LNCAP (cell line): ENCODE results near the gene CUEDC1.

ENCODE experiments used
- TF ChIP-seq, protein P1 (sequence below): fragments of 450-650 bp; IDR thresholded peaks from 2 replicates; pipeline ENCODE4 v1.5.1; 2017; ENCODE audit warnings: mild to moderate bottlenecking

The CUEDC1 gene

DNA sequence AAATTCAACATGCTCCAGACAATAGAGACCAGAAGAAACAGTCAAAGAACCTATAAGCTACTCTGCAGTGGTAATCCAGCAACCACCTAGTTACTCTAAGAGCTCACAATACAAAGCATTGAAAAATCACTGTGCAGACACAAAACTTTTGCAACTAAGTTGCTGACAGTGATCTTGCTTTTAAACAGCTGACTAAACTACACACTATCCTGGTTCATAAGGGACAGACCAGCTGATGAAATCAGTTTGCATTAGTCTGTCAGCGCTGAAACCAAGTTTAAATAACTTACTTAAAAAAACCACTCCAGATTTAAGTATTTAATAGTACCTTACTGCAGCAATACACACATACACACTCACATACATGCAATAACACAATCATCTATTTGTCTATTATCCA is 28.2 kb upstream of the CUEDC1 start:
- TF ChIP-seq, protein P1, sequence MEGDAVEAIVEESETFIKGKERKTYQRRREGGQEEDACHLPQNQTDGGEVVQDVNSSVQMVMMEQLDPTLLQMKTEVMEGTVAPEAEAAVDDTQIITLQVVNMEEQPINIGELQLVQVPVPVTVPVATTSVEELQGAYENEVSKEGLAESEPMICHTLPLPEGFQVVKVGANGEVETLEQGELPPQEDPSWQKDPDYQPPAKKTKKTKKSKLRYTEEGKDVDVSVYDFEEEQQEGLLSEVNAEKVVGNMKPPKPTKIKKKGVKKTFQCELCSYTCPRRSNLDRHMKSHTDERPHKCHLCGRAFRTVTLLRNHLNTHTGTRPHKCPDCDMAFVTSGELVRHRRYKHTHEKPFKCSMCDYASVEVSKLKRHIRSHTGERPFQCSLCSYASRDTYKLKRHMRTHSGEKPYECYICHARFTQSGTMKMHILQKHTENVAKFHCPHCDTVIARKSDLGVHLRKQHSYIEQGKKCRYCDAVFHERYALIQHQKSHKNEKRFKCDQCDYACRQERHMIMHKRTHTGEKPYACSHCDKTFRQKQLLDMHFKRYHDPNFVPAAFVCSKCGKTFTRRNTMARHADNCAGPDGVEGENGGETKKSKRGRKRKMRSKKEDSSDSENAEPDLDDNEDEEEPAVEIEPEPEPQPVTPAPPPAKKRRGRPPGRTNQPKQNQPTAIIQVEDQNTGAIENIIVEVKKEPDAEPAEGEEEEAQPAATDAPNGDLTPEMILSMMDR = no peak

DNA sequence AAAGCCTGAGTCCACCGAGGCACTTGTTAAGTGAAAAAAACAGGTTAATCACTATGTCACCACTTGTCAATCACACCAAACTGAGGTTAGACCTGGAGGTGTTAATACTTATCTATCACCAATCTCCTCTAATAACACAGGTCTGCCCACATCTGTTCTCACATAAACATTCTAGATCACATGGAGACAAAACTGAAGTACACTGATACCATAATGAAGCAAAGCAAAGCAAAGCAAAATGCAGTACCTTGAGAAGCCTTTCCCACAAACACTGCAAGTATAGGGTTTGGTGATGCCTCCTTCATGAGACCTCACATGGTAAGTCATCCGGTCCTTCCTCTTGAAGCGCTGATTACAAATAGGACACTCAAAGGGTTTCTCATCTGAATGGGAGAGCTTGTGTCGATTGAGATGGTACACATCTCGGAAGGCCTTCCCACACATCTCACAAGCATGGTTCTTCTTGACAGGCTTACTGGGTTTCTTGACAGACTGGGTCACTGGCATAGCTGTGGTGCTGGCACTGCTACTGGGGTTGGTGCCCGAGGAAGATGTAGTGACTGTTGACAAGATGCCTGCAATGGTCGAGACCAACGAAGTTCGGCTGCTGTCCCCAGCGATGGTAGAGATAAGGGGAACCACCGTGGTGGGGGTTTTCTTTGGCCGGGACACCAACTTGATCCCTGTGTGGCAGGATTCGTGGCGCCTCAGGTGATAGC is 27.4 kb upstream of the CUEDC1 start:
- TF ChIP-seq, protein P1 = no peak

DNA sequence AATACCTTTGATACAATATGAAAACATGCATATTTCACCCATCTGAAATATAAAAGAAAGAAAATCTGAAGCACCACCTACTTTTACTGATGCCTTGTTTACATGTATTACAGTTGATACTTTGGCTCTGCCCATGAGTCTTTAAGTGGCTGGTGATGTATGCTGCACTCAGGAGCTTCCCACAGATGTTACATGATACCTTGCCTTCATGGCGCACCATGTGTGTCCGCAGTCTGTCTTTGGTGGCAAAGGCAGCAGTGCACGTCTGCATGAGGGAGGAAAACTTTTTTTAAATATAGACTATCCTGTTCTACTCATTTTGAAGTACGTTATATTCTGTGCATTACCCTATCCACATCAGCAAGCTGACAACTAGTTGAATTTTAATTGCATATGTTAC is 25.3 kb upstream of the CUEDC1 start:
- TF ChIP-seq, protein P1 = no peak

DNA sequence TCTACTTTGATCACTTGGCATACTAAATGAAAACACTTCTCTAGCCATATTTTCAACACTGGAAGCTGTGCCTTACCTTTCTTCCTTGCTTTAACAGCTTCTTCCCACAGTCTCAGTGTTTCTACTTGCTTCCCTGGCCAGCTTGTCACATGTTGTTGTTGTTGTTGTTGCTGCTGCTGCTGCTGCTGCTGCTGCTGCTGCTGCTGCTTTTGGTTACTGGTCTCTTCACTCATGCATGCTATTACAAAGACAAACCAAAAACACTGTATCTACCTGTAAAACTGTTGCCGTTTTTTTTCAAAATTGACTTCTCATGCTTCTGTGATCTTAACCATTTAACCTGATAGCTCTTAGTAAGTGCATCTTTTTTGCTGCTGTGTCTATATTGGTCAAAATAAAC is 23.9 kb upstream of the CUEDC1 start:
- TF ChIP-seq, protein P1 = no peak

DNA sequence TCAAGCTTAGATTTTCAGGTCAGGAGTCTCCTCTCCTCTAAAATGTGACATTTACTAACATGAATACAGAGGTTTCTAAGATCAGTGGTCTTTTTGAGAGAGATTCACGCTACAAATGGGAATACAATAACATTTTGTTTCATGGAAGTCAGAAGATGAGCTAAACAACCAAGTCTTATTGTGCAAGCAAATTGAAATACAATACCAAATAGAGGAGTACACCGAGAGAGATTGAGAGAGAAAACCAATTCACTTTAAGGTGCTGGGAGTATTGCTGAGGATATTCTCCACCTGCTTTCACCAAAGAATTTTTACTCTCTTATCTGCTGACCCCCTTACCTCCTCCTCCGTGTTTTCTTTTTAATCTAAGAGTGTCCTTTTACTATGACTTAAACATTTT is 21.4 kb upstream of the CUEDC1 start:
- TF ChIP-seq, protein P1 = no peak

DNA sequence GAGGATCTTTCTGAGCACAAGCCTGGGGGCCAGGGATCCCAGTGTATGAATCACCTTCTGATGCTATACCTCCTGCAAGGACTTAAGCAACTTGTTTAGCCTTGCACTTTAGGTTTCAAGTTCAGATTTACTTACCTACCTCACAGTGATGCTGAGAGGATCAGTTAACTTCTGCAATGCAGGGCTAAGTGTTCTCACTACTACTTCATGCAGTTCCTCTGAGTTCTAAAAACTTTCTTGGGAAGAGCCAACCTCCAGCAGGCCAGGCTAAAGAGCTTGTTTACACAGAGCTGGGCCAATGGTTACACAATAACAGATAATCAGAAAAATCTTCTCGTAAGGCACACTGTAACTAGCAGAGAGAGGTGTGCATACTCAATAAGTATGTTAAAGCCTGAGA is 19.8 kb upstream of the CUEDC1 start:
- TF ChIP-seq, protein P1 = no peak

DNA sequence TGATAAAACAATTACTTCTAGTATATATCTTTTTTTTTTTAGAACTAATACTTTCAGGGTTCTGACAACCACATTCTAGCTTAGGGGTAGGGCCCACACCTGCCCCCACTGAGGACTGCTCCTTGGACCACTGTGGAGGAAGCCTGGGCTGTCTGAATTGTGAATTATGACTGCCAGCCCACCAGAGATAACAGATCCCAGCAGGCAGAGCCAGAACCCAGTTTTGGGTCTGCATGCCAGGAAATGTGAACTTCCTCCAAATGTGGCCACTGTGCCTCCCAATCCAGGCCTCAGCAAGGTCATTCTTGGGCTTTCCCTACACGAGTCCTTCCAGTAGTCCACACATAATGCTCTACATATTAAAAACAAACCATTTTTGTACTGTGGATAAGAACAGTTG is 16.9 kb upstream of the CUEDC1 start:
- TF ChIP-seq, protein P1 = no peak

DNA sequence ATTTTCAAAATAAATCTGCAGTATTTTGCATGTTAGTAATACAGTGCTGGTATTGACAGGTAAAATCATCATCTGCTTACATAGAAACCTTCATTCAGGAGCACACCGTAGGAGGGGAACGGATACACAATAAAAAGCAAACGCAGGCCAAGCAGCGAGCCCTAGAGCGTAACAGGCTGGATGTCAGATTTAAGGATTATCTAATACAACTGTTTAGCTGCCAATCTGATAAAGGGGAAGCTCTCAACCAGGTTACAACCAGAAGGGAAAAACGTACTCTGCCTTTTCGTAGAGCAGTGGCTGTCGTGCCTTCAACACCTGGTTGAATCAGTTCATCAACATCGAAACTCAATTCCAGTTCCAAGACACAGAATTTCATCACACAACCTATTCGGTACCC is 16.4 kb upstream of the CUEDC1 start:
- TF ChIP-seq, protein P1 = no peak
